Neutrophil (primary cell): ENCODE measurements around the gene METTL25.

Experiments used
- H3K27ac ChIP-seq: fragments of 200-600 bp; sonication (generic); 2 replicates; pipeline ENCODE4 v1.5.1; 2016; ENCODE audit warnings: mild to moderate bottlenecking, moderate library complexity
- H3K27me3 ChIP-seq: fragments of 200-600 bp; sonication (generic); 2 replicates; pipeline ENCODE4 v1.6.0; 2016; ENCODE audit warnings: mild to moderate bottlenecking
- H3K36me3 ChIP-seq: fragments of 200-600 bp; sonication (generic); 2 replicates; pipeline ENCODE4 v1.5.1; 2017
- H3K4me1 ChIP-seq, 2 experiments: fragments of 200-600 bp in 1 of 2; sonication (generic) in 1 of 2; 1 replicate in 1 of 2; 2 replicates in 1 of 2; pipeline versions ENCODE4 v1.5.1 to v1.6.1; 2013 to 2016; ENCODE audit warnings: low read depth in 1 of 2, low read length in 1 of 2, mild to moderate bottlenecking in 1 of 2, moderate library complexity in 1 of 2; ENCODE audit not compliant: control insufficient read depth in 1 of 2, insufficient read depth in 1 of 2
- H3K4me3 ChIP-seq, 2 experiments: fragments of 200-600 bp in 1 of 2; sonication (generic) in 1 of 2; 1 replicate in 1 of 2; 2 replicates in 1 of 2; pipeline ENCODE4 v1.5.1; 2013 to 2016; ENCODE audit warnings: low read depth in 1 of 2, low read length in 1 of 2, mild to moderate bottlenecking in 1 of 2, moderate library complexity in 1 of 2
- H3K9me3 ChIP-seq: fragments of 200-600 bp; sonication (generic); 2 replicates; pipeline ENCODE4 v1.5.1; 2016
- TF ChIP-seq, protein P1 (sequence below): fragments of 200-600 bp; sonication (generic); IDR thresholded peaks from 2 replicates; pipeline ENCODE4 v1.5.1; 2016; ENCODE audit warnings: antibody characterized with exemption

The METTL25 gene

DNA sequence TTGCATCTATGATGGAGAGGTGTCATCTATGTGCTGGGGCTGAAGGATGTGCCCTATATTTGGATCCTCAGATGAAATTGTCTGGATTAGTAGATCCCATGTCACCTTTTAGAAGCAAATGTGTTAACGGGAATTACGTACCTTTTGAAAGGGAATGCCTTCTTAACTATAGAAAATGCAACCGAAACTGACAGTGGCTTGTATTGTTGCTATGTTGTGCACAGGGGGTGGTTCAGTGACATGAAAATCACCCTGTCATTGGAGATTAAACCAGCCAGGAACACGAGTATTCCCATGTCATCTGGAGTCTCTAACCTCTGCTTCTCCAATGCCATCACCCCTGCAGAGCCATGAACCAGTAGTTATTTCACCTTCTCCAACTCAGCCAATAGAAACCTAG, 110.2 kb downstream of the METTL25 start:
- TF ChIP-seq, protein P1, sequence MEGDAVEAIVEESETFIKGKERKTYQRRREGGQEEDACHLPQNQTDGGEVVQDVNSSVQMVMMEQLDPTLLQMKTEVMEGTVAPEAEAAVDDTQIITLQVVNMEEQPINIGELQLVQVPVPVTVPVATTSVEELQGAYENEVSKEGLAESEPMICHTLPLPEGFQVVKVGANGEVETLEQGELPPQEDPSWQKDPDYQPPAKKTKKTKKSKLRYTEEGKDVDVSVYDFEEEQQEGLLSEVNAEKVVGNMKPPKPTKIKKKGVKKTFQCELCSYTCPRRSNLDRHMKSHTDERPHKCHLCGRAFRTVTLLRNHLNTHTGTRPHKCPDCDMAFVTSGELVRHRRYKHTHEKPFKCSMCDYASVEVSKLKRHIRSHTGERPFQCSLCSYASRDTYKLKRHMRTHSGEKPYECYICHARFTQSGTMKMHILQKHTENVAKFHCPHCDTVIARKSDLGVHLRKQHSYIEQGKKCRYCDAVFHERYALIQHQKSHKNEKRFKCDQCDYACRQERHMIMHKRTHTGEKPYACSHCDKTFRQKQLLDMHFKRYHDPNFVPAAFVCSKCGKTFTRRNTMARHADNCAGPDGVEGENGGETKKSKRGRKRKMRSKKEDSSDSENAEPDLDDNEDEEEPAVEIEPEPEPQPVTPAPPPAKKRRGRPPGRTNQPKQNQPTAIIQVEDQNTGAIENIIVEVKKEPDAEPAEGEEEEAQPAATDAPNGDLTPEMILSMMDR = no peak
- no peak overlapping the region for H3K27ac ChIP-seq
- no peaks in the 10 kb centered on the region for H3K4me1 ChIP-seq
- no peaks in the 10 kb centered on the region for H3K27me3 ChIP-seq
- H3K36me3 ChIP-seq = no peaks in the 10 kb centered on the region
- H3K4me3 ChIP-seq = no peak overlapping the region
- H3K9me3 ChIP-seq = no peaks in the 10 kb centered on the region

DNA sequence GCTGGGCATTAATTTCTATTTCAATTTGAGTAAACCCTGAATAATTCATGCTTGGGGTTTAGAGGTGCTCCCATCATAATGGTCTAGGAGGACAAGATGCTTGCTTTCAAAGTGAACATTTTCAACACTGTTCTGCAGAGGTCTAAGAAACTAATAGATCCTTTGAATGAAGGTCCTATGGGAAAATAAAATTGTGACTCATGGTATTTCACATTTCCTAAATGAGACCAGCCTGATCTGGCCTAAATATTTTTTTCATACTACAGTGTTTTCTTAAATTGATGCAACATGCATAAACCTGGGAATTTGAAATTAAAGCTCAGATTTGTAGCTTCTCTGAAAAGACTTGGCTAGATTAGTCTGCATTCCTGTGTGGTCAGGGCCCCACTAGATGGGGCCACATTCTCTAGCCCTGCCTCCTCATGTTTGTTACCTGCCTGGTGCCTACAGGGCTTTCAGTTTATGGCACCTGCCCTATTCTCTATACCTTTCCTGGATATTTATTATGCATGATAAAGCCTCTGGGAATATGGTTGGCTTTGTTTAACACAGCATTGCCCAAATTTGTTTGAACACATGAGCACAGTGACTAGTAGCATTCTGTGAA, 112.7 kb downstream of the METTL25 start:
- H3K4me1 ChIP-seq = no peaks in the 10 kb centered on the region
- TF ChIP-seq, protein P1 = no peak
- no peaks in the 10 kb centered on the region for H3K36me3 ChIP-seq
- H3K9me3 ChIP-seq = no peaks in the 10 kb centered on the region
- no peak overlapping the region for H3K27ac ChIP-seq
- H3K4me3 ChIP-seq = no peak overlapping the region
- no peaks in the 10 kb centered on the region for H3K27me3 ChIP-seq

DNA sequence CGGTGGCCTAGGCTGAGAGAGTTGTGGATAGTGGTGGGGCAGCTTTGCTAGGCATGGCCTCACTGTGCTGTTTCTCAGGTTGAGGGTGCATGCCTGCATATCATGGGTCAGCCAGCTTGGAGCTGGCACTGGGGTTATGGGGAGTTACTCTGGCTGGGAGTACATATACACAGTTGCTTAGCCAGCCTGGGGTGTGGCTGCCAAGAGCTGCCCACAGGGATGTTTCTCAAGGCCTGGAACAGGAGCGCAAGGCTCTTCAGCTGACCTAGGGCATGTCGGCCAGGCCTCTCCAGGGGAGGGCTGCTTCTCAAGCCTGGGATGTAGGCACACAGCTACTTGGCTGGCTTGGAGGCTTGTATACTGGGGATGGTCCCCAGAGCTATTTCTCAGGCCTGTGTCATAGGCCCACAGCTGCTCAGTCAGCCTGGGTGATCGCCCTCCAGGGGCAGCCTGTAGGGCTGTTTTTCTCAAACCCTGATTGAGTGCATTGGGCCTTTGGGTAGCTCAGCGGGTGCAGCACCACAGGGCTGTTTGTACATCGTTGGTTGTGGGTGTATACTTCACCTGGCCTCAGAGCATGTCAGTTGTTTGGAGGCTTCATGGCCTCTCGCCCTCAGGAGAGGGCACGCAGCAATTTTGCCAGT, 114.9 kb downstream of the METTL25 start:
- Histone ChIP-seq H3K4me3 (no peak overlapping the region), H3K27ac (no peak overlapping the region), H3K36me3 (no peaks in the 10 kb centered on the region), H3K9me3 (no peaks in the 10 kb centered on the region), H3K27me3 (no peaks in the 10 kb centered on the region), H3K4me1 (no peaks in the 10 kb centered on the region)
- TF ChIP-seq, protein P1 = no peak

DNA sequence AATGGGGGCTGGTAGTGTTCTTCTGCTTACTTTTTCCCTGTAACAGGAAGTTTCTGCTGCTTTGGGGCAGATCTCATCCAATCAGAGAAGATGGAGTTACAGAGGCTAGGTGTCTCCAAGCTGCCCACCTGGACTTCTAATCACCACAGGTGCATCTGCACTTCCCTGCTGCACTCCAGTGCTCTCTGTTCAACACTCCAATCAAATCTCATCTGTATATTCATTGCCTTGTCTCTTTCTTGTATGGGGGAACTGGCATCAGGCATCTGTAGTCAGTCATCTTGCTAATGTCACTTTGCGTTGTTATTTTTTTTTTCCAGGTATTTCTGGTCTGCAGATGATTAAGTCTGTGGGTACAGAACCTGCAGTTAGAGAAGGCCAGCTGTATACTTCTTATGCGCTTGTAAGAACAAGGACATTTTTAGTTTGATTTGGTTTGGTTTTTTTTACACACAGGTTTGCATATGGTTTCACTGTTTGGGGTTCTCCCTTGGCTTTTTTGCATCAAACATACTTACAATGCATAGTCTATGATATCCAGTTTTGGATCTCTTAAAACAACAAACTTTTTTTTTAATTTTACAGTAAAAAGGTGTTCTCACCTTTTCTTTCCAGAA, 116.0 kb downstream of the METTL25 start:
- H3K4me3 ChIP-seq = no peak overlapping the region
- H3K4me1 ChIP-seq = no peaks in the 10 kb centered on the region
- H3K27me3 ChIP-seq = no peaks in the 10 kb centered on the region
- no peaks in the 10 kb centered on the region for H3K36me3 ChIP-seq
- no peak overlapping the region for H3K27ac ChIP-seq
- H3K9me3 ChIP-seq = no peaks in the 10 kb centered on the region
- TF ChIP-seq, protein P1 = no peak

DNA sequence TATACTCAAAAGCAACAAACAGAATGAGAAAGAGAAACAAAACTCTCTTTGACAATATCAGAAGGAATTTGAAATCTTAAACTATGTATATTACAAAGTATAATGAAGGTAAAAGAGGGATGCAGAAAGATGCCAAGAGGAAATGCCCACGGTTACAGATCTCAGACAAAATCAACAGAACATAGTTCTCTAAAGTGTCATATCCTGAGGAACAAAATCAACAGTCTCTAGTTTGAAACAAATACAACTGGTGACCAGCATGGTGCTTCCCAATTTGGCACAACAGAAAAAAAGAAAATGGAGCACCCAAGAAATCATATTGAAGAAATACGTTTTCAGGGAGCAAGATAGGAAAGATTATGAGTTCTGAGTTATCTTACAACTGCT, 116.5 kb downstream of the METTL25 start:
- Histone ChIP-seq H3K36me3 (no peaks in the 10 kb centered on the region), H3K9me3 (no peaks in the 10 kb centered on the region), H3K4me3 (no peak overlapping the region), H3K4me1 (no peaks in the 10 kb centered on the region), H3K27me3 (no peaks in the 10 kb centered on the region), H3K27ac (no peak overlapping the region)
- TF ChIP-seq, protein P1 = no peak
